Type B pancreatic cell (in vitro differentiated cells): Measurements from ENCODE around the gene MEN1. TPM values are rescaled to one million over a fixed set of nuclear protein-coding genes. Genes with fewer than 3 reads are reported as not detected.
A peak's percentile ranks its signal among the peaks of the same experiment; 100 is the strongest.

Experiments used
- DNase-seq: peaks from one replicate; pipeline ENCODE4 v3.0.0; 2021; ENCODE audit warnings: mixed read lengths; ENCODE audit not compliant: unreplicated experiment; ENCODE audit errors: extremely low spot score
- H3K27ac Mint-ChIP-seq: 2 replicates; pipeline ENCODE4 v1.8.0; 2021; ENCODE audit warnings: mild to moderate bottlenecking, mixed read lengths
- H3K27me3 Mint-ChIP-seq: 2 replicates; pipeline ENCODE4 v1.8.0; 2021; ENCODE audit warnings: mixed read lengths
- H3K36me3 Mint-ChIP-seq: 2 replicates; pipeline ENCODE4 v1.8.0; 2021; ENCODE audit warnings: mixed read lengths
- H3K4me1 Mint-ChIP-seq: one replicate; pipeline ENCODE4 v1.8.0; 2021; ENCODE audit warnings: mixed read lengths; ENCODE audit not compliant: unreplicated experiment
- H3K4me3 Mint-ChIP-seq: 2 replicates; pipeline ENCODE4 v1.8.0; 2021; ENCODE audit warnings: mild to moderate bottlenecking, mixed read lengths
- H3K9me3 Mint-ChIP-seq: 2 replicates; pipeline ENCODE4 v1.8.0; 2021; ENCODE audit warnings: mixed read lengths
- long read RNA-seq: library from polyadenylated mRNA; unstranded; transcript quantifications from one replicate; pipeline ENCODE4 v2.0.0, GENCODE V29; 2020
- total RNA-seq: library from RNA; stranded (reverse); gene quantifications from 2 replicates; pipeline ENCODE4 v1.2.1, GENCODE V29; 2021; ENCODE audit warnings: low replicate concordance
- TF ChIP-seq, protein P1 (sequence below): fragments of 200-600 bp; sonication (generic); conservative IDR thresholded peaks from 2 replicates; pipeline ENCODE4 v1.5.0; 2021; ENCODE audit warnings: antibody characterized with exemption, mild to moderate bottlenecking

MEN1 gene
- 35.5 and 50.6 TPM in 2 replicates for total RNA-seq
- long read RNA-seq = 0 reads

- peak within 1 kb of the TSS; percentile 92 for H3K27ac Mint-ChIP-seq
Measured at GRCh38 chr11:64810271-64810890, at the start of gene MEN1. Gene MEN1 (minus strand): TSS chr11:64810551. CDS start chr11:64810109, 442 bp downstream.

GRCh38 chr11:64859542-64860414 lies 49.4 kb upstream of the MEN1 start:
- no peaks in the 10 kb centered on the region for H3K9me3 Mint-ChIP-seq
- H3K4me1 Mint-ChIP-seq = peaks cover 15% of the 10 kb centered on the region
- H3K27me3 Mint-ChIP-seq = no peaks in the 10 kb centered on the region
- no peak for DNase-seq
- no peak overlapping the region for H3K4me3 Mint-ChIP-seq
- peaks cover 4% of the 10 kb centered on the region for H3K36me3 Mint-ChIP-seq
- peak overlapping the region; percentile 34 for H3K27ac Mint-ChIP-seq
- TF ChIP-seq, protein P1, sequence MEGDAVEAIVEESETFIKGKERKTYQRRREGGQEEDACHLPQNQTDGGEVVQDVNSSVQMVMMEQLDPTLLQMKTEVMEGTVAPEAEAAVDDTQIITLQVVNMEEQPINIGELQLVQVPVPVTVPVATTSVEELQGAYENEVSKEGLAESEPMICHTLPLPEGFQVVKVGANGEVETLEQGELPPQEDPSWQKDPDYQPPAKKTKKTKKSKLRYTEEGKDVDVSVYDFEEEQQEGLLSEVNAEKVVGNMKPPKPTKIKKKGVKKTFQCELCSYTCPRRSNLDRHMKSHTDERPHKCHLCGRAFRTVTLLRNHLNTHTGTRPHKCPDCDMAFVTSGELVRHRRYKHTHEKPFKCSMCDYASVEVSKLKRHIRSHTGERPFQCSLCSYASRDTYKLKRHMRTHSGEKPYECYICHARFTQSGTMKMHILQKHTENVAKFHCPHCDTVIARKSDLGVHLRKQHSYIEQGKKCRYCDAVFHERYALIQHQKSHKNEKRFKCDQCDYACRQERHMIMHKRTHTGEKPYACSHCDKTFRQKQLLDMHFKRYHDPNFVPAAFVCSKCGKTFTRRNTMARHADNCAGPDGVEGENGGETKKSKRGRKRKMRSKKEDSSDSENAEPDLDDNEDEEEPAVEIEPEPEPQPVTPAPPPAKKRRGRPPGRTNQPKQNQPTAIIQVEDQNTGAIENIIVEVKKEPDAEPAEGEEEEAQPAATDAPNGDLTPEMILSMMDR = no peak

More at GRCh38 chr11:64810271-64810890, at the start of gene MEN1:
- peak; percentile 97 for DNase-seq
- TF ChIP-seq, protein P1 = no peak
- no peaks in the 10 kb centered on the region for H3K36me3 Mint-ChIP-seq
- peak within 1 kb of the TSS; percentile 96 for H3K4me3 Mint-ChIP-seq
- peaks cover 13% of the 10 kb centered on the region for H3K4me1 Mint-ChIP-seq
- H3K27me3 Mint-ChIP-seq = no peaks in the 10 kb centered on the region
- H3K9me3 Mint-ChIP-seq = no peaks in the 10 kb centered on the region

DNA sequence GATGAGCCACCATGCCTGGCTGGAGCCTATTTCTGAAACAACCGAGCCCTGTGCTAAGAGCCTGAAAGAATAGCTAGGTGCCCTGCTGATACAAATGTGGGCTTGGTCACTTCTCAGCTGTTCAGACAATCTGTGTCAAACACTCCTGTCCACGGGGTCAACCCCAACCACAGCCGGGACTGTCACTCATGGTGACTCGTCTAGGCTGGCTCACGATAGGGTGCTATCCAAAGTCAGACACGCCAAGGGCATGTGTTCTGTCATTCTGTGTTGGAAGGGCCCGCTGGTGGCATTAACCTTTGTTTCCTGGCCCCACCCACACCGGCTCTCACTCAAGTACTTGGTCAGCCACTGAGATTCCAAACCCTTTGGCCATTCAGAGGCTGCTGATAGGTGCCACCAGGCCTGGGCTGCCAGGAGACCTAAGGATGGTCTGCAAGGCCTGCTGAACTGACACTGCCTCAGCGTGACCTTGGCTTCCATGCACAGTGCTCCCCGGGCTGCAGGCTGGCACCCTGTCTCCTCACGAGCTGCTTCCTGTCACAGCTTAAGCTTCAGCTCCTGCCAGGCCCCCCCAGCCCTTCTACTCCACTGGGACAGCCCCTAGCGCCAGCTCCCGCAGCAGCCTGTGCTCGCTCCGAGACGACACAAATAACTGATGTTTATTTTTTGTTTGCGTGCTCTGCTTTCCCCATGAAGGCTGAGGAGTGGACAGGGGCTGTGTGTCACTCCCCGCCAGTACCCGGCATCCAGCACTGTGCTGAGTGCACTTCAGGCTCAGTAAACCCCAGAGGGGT lies 48.3 kb upstream of the MEN1 start:
- H3K27me3 Mint-ChIP-seq = no peaks in the 10 kb centered on the region
- no peaks in the 10 kb centered on the region for H3K9me3 Mint-ChIP-seq
- peaks cover 12% of the 10 kb centered on the region for H3K4me1 Mint-ChIP-seq
- H3K27ac Mint-ChIP-seq = no peak overlapping the region
- H3K4me3 Mint-ChIP-seq = no peak overlapping the region
- TF ChIP-seq, protein P1 = no peak
- no peak for DNase-seq
- peaks cover 4% of the 10 kb centered on the region for H3K36me3 Mint-ChIP-seq

GRCh38 chr11:64857485-64857884 lies 47.1 kb upstream of the MEN1 start:
- TF ChIP-seq, protein P1 = no peak
- no peak overlapping the region for H3K27ac Mint-ChIP-seq
- no peak for DNase-seq
- peaks cover 5% of the 10 kb centered on the region for H3K4me1 Mint-ChIP-seq
- H3K36me3 Mint-ChIP-seq = peaks cover 4% of the 10 kb centered on the region
- H3K9me3 Mint-ChIP-seq = no peaks in the 10 kb centered on the region
- no peak overlapping the region for H3K4me3 Mint-ChIP-seq
- no peaks in the 10 kb centered on the region for H3K27me3 Mint-ChIP-seq

DNA sequence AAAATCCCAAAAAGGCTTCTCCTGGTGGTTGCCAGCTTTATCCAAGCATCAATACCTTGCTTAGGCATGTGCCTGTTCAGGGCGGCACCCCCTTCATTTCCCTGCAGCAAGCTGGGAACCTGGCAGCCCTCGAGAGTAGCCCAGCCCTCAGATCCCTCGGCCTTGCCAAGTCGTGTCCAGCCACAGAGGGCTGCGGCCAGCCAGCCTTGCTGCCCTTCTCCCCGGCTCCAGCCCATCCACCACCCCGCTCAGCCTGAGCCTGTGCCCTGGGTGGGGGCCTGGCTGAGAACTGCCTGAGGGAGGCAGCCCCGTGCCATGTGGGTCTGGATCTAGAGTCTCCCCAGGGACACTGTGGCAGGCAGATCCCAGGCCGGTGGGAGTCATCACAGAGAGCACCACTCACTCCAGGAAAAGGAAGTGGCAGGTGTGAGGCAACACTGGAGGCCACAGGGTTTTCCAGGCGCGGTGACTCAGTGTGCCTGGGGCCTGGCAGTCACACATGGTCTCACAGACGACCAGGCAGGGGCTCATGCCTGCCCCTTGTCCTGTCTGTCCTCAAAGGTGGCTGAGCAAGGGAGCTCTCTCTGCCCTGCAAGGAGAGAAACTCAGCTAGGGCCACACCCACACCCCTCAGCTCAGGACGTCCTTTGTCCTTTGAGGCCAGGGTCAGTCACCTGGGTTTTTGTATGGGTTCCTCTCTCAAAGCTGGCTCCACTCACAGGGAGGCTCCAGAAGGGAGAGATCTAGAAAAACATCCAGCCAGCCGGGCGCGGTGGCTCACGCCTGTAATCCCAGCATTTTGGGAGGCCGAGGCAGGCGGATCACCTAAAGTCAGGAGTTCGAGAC lies 46.3 kb upstream of the MEN1 start:
- no peak for DNase-seq
- Mint-ChIP-seq H3K27me3 (no peaks in the 10 kb centered on the region), H3K4me1 (peaks cover 3% of the 10 kb centered on the region), H3K27ac (no peak overlapping the region), H3K4me3 (no peak overlapping the region), H3K9me3 (no peaks in the 10 kb centered on the region), H3K36me3 (peaks cover 4% of the 10 kb centered on the region)
- TF ChIP-seq, protein P1 = no peak
